Esophagus muscularis mucosa (tissue), 3 donors: Measurements from ENCODE around the gene WDR35.

Experiments
- CTCF ChIP-seq, 3 experiments: fragments of 200-600 bp in 2 of 3; fragments of 450-650 bp in 1 of 3; sonication (generic) in 2 of 3; IDR thresholded peaks; one replicate each; pipeline ENCODE4 v1.5.1; 2017 to 2019; ENCODE audit warnings: antibody characterized with exemption in 3 of 3, mild to moderate bottlenecking in 2 of 3, moderate library complexity in 1 of 3
- POLR2AphosphoS5 ChIP-seq, 2 donors: sonication (generic); formaldehyde crosslinking; IDR thresholded peaks; one replicate each; pipeline ENCODE4 v1.6.1; 2017; ENCODE audit warnings: antibody characterized with exemption in 2 of 2

GRCh38 chr2:20005067-20005627, 15.2 kb upstream of the WDR35 start:
- TF ChIP-seq CTCF (IDR thresholded peaks at IDR 0.05) (no peak), POLR2AphosphoS5 (IDR thresholded peaks at IDR 0.05) (no peak)
